PC-3 (cell line): ENCODE results near the gene SLC5A9.

ENCODE experiments used
- EZH2 ChIP-seq: fragments of 300-600 bp; sonication (generic); IDR thresholded peaks from one replicate; pipeline ENCODE4 v1.6.1; 2017; ENCODE audit warnings: antibody characterized with exemption, mild to moderate bottlenecking, low read length; ENCODE audit not compliant: unreplicated experiment
- TF ChIP-seq, protein P1 (sequence below): fragments of 300-600 bp; sonication (generic); conservative IDR thresholded peaks from 2 replicates; pipeline ENCODE4 v1.5.1; 2017; ENCODE audit warnings: antibody characterized with exemption, low read depth, mild to moderate bottlenecking, low read length

DNA sequence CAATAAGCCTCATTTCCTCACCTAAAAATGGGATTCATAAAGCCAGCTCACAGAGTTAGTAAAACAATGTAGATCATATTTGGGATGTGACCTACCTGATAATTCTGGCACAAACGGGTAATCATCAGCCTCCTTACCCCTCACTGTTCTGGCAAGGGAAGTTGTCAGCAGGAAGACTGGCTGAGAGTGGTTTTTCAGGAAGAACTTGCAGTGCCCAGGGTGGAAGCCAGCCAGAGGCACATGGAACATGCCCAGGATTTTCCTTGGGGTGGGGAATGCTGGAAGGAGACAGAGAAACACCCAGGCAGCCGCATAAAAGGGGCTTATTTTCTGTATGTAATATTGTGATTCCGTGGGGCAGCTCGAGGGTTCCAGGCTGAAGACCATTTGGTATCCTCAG lies 7.7 kb upstream of the SLC5A9 start:
- no peak for TF ChIP-seq EZH2
- TF ChIP-seq, protein P1, sequence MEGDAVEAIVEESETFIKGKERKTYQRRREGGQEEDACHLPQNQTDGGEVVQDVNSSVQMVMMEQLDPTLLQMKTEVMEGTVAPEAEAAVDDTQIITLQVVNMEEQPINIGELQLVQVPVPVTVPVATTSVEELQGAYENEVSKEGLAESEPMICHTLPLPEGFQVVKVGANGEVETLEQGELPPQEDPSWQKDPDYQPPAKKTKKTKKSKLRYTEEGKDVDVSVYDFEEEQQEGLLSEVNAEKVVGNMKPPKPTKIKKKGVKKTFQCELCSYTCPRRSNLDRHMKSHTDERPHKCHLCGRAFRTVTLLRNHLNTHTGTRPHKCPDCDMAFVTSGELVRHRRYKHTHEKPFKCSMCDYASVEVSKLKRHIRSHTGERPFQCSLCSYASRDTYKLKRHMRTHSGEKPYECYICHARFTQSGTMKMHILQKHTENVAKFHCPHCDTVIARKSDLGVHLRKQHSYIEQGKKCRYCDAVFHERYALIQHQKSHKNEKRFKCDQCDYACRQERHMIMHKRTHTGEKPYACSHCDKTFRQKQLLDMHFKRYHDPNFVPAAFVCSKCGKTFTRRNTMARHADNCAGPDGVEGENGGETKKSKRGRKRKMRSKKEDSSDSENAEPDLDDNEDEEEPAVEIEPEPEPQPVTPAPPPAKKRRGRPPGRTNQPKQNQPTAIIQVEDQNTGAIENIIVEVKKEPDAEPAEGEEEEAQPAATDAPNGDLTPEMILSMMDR, result no peak
